Neural progenitor cell (in vitro differentiated cells): Measurements from ENCODE around the gene ADCY9. TPM values are rescaled to one million over a fixed set of nuclear protein-coding genes. Genes with fewer than 3 reads are reported as not detected.
A peak's percentile ranks its signal among the peaks of the same experiment; 100 is the strongest.

ENCODE experiments used
- DNase-seq: peaks from one replicate; pipeline ENCODE4 v3.0.0-alpha.2; 2016; ENCODE audit warnings: low spot score
- H2AFZ ChIP-seq: fragments of 200-600 bp; sonication (generic); replicated peaks from 2 replicates; pipeline ENCODE4 v1.6.1; 2016; ENCODE audit warnings: antibody characterized with exemption
- H3F3A ChIP-seq: fragments of 200-600 bp; sonication (generic); 2 replicates; pipeline ENCODE4 v1.6.1; 2016; ENCODE audit warnings: antibody characterized with exemption, low read depth
- H3K27ac ChIP-seq: fragments of 200-600 bp; sonication (generic); 2 replicates; pipeline ENCODE4 v1.5.1; 2016; ENCODE audit warnings: mild to moderate bottlenecking
- H3K27me3 ChIP-seq: fragments of 200-600 bp; sonication (generic); 2 replicates; pipeline ENCODE4 v1.6.1; 2016; ENCODE audit warnings: mild to moderate bottlenecking, moderate library complexity
- H3K36me3 ChIP-seq: fragments of 200-600 bp; sonication (generic); 2 replicates; pipeline ENCODE4 v1.5.1; 2016
- H3K4me1 ChIP-seq: fragments of 200-600 bp; sonication (generic); 2 replicates; pipeline ENCODE4 v1.6.1; 2016; ENCODE audit warnings: mixed run types
- H3K4me2 ChIP-seq: fragments of 200-600 bp; sonication (generic); 2 replicates; pipeline ENCODE4 v1.6.1; 2016
- H3K4me3 ChIP-seq: fragments of 200-600 bp; sonication (generic); 2 replicates; pipeline ENCODE4 v1.5.1; 2016
- H3K79me2 ChIP-seq: fragments of 200-600 bp; sonication (generic); 2 replicates; pipeline ENCODE4 v1.6.1; 2016; ENCODE audit warnings: low read depth
- H3K9ac ChIP-seq: fragments of 200-600 bp; sonication (generic); 2 replicates; pipeline ENCODE4 v1.6.1; 2016
- H3K9me3 ChIP-seq: fragments of 200-600 bp; sonication (generic); 2 replicates; pipeline ENCODE4 v1.5.1; 2016; ENCODE audit warnings: low read depth
- H4K20me1 ChIP-seq: fragments of 200-600 bp; sonication (generic); 2 replicates; pipeline ENCODE4 v1.6.1; 2016; ENCODE audit warnings: low read depth
- H3K27ac Mint-ChIP-seq: 3 replicates; pipeline ENCODE4 v1.8.0; 2021; ENCODE audit warnings: mixed read lengths
- H3K27me3 Mint-ChIP-seq: 2 replicates; pipeline ENCODE4 v1.8.0; 2022; ENCODE audit warnings: low read depth, mild to moderate bottlenecking, inconsistent platforms, moderate library complexity, mixed read lengths; ENCODE audit not compliant: insufficient read depth
- H3K36me3 Mint-ChIP-seq: 3 replicates; pipeline ENCODE4 v1.8.0; 2021; ENCODE audit warnings: mixed read lengths
- H3K4me1 Mint-ChIP-seq: 3 replicates; pipeline ENCODE4 v1.8.0; 2021; ENCODE audit warnings: mixed read lengths
- H3K4me3 Mint-ChIP-seq: 3 replicates; pipeline ENCODE4 v1.8.0; 2021; ENCODE audit warnings: mild to moderate bottlenecking, moderate library complexity, mixed read lengths
- H3K9me3 Mint-ChIP-seq: 3 replicates; pipeline ENCODE4 v1.8.0; 2020; ENCODE audit warnings: mixed read lengths
- CTCF ChIP-seq: fragments of 200-600 bp; sonication (generic); IDR thresholded peaks from 2 replicates; pipeline ENCODE4 v1.5.1; 2017; ENCODE audit warnings: antibody characterized with exemption, mild to moderate bottlenecking
- EZH2 ChIP-seq: fragments of 200-600 bp; sonication (generic); IDR thresholded peaks from 2 replicates; pipeline ENCODE4 v1.6.1; 2017; ENCODE audit warnings: antibody characterized with exemption, mild to moderate bottlenecking, moderate library complexity
- EZH2phosphoT487 ChIP-seq: fragments of 200-600 bp; sonication (generic); IDR thresholded peaks from 2 replicates; pipeline ENCODE4 v1.6.1; 2017; ENCODE audit warnings: antibody characterized with exemption
- total RNA-seq: library from RNA; depleted of rRNA; stranded (reverse); fragments of >200 nt; gene quantifications from 2 replicates; pipeline ENCODE4 v1.2.3, GENCODE V29; 2015; ENCODE audit warnings: low replicate concordance

Gene ADCY9
- total RNA-seq, 1 donor from 2014 or later, result 1.2 TPM

GRCh38 chr16:4052801-4053293 lies 63.4 kb downstream of the ADCY9 start:
- Mint-ChIP-seq H3K27ac (peak overlapping the region; percentile 86), H3K4me3 (no peak overlapping the region), H3K36me3 (peaks cover 2% of the 10 kb centered on the region), H3K27me3 (peaks cover 2% of the 10 kb centered on the region), H3K4me1 (peaks cover 25% of the 10 kb centered on the region), H3K9me3 (no peaks in the 10 kb centered on the region)
- Histone ChIP-seq H4K20me1 (no peaks in the 10 kb centered on the region), H3K27ac (no peak overlapping the region), H3K4me3 (no peak overlapping the region), H3K4me1 (peaks cover 6% of the 10 kb centered on the region), H2AFZ (no peak overlapping the region), H3K9me3 (no peaks in the 10 kb centered on the region), H3K27me3 (no peaks in the 10 kb centered on the region), H3K36me3 (no peaks in the 10 kb centered on the region), H3K9ac (no peak overlapping the region), H3K4me2 (no peak overlapping the region), H3F3A (no peaks in the 10 kb centered on the region), H3K79me2 (no peaks in the 10 kb centered on the region)
- DNase-seq, result no peak
- no peak for TF ChIP-seq EZH2phosphoT487
- no peak for TF ChIP-seq CTCF
- no peak for TF ChIP-seq EZH2

DNA sequence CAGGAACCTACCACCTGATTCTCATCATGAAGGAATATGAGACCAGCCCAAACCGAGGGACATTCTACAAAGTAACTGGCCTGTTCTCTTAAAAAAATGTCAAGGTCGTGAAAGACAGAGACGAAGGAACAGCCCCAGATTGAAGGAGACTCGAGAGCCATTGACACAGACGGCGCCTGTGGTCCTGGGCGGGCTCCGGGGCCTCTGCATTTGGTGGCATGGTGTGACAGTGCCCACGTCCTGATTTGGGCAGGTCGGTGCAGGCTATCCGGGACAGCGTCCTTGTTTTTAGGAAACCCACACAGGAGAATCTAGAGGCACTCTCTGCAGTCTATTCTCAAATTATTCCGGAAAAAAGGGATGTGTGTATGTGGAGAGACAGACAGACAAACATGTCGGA lies 64.1 kb downstream of the ADCY9 start:
- Histone ChIP-seq H3K27me3 (no peaks in the 10 kb centered on the region), H2AFZ (no peak overlapping the region), H3K27ac (no peak overlapping the region), H3K79me2 (no peaks in the 10 kb centered on the region), H3K36me3 (no peaks in the 10 kb centered on the region), H3F3A (no peaks in the 10 kb centered on the region), H3K9ac (no peak overlapping the region), H3K4me2 (no peak overlapping the region), H3K4me1 (peaks cover 6% of the 10 kb centered on the region), H3K4me3 (no peak overlapping the region), H3K9me3 (no peaks in the 10 kb centered on the region), H4K20me1 (no peaks in the 10 kb centered on the region)
- Mint-ChIP-seq H3K27me3 (peaks cover 2% of the 10 kb centered on the region), H3K9me3 (no peaks in the 10 kb centered on the region), H3K36me3 (peaks cover 2% of the 10 kb centered on the region), H3K27ac (no peak overlapping the region), H3K4me3 (no peak overlapping the region), H3K4me1 (peaks cover 25% of the 10 kb centered on the region)
- TF ChIP-seq EZH2, result no peak
- TF ChIP-seq EZH2phosphoT487, result no peak
- no peak for TF ChIP-seq CTCF
- no peak for DNase-seq

DNA sequence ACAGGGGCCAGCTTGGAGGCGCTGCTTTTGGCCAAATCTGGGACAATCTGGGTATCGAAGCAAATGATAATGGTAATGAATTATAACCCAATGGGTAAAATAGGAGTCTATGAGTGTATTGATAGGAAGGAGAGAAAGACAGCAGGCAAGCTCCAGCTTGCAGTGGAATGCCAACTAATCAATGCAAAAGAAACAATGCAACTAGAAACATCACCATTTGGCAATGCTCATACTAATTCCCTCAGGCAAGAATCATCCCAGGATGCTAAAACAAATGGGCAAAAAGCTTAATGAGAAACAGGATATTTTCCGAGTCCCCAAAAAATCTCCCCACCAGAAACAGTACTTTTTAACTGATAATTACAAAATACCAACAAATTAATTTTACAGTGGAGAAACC lies 64.7 kb downstream of the ADCY9 start:
- Histone ChIP-seq H2AFZ (no peak overlapping the region), H3K36me3 (no peaks in the 10 kb centered on the region), H3K9me3 (no peaks in the 10 kb centered on the region), H3K27me3 (no peaks in the 10 kb centered on the region), H3K4me1 (peaks cover 6% of the 10 kb centered on the region), H3K79me2 (no peaks in the 10 kb centered on the region), H3K9ac (no peak overlapping the region), H4K20me1 (no peaks in the 10 kb centered on the region), H3K4me3 (no peak overlapping the region), H3K4me2 (no peak overlapping the region), H3K27ac (no peak overlapping the region), H3F3A (no peaks in the 10 kb centered on the region)
- H3K4me3 Mint-ChIP-seq, result no peak overlapping the region
- H3K4me1 Mint-ChIP-seq, result peaks cover 25% of the 10 kb centered on the region
- TF ChIP-seq EZH2 (no peak), CTCF (no peak)
- H3K27ac Mint-ChIP-seq, result no peak overlapping the region
- peaks cover 2% of the 10 kb centered on the region for H3K27me3 Mint-ChIP-seq
- no peak for DNase-seq
- H3K9me3 Mint-ChIP-seq, result no peaks in the 10 kb centered on the region
- peaks cover 2% of the 10 kb centered on the region for H3K36me3 Mint-ChIP-seq
